Subcutaneous adipose tissue (tissue), 4 donors: Measurements from ENCODE around the gene SLC12A6. TPM values are rescaled to one million over a fixed set of nuclear protein-coding genes. Genes with fewer than 3 reads are reported as not detected.

Experiments used
- total RNA-seq, 4 donors: library from RNA; depleted of rRNA; stranded (reverse); fragments of >200 nt; gene quantifications; one replicate each; pipeline ENCODE4 v1.1.0, GENCODE V29; 2016
- TF ChIP-seq, protein P1 (sequence below): fragments of 450-650 bp; IDR thresholded peaks from one replicate; pipeline ENCODE4 v1.5.1; 2016; ENCODE audit warnings: low read depth, mild to moderate bottlenecking, control low read depth, antibody characterized with exemption, moderate library complexity

SLC12A6 gene
- total RNA-seq, 4 donors from 2014 or later, result 22.0 to 58.0 (median 27.1) TPM

DNA sequence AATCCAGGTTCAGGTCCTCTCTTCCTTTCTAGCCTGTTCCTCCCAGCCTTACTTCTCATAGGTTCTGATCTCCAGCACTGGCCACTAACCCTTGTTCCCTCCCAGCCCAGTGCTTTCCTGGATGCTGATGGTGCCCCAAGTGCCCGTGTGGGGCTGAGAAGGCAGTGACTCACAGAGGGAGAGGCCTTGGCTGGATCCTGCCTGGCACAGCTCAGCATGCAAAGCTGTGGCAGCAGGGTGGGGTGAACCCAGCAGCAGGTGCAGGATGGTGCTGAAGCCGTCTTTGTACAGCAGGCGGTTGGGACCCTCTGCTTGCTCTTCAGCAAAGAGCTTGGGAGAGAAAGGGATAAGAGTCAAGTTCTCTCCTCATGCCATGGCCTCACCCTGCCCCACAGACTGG, 21.8 kb upstream of the SLC12A6 start:
- TF ChIP-seq, protein P1, sequence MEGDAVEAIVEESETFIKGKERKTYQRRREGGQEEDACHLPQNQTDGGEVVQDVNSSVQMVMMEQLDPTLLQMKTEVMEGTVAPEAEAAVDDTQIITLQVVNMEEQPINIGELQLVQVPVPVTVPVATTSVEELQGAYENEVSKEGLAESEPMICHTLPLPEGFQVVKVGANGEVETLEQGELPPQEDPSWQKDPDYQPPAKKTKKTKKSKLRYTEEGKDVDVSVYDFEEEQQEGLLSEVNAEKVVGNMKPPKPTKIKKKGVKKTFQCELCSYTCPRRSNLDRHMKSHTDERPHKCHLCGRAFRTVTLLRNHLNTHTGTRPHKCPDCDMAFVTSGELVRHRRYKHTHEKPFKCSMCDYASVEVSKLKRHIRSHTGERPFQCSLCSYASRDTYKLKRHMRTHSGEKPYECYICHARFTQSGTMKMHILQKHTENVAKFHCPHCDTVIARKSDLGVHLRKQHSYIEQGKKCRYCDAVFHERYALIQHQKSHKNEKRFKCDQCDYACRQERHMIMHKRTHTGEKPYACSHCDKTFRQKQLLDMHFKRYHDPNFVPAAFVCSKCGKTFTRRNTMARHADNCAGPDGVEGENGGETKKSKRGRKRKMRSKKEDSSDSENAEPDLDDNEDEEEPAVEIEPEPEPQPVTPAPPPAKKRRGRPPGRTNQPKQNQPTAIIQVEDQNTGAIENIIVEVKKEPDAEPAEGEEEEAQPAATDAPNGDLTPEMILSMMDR, result no peak

DNA sequence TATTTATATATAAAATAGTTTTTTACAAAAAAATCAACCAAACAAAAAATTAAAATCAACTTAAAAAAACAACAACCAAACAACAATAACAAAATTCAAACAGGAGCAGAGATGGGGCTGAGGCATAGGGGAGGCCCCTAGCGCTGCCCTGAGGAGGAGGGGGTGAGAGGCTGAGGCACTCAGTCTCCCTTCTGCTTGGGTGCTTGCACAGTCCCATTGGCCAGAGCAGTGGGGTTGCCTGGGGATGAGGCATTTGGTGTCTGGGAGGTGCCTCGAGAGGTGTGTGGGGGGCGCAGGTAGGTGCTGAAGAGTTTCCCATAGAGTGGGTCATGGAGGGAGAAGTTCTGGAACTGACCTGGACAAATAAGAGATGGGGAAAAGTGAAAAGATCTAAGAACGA, 21.4 kb upstream of the SLC12A6 start:
- TF ChIP-seq, protein P1, result no peak

DNA sequence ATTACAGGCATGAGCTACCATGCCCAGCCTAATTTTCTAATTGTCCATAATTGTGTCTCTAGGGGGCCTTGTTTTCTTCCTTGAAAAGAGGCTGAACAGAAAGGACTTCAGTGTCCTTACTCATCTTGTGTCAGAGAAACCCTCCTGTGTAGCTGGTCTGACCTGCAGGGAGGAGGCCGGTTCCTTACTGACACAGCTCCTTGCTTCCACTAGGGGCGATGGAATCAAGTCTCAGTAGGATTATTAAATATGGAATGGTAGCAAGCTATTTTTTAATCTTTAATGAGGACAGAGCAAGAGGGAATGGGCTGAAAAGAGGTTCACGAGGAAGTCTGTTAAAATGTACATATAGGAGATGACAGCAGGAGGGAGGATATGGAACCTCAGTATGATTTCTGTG, 20.8 kb upstream of the SLC12A6 start:
- TF ChIP-seq, protein P1, result no peak

- TF ChIP-seq, protein P1, result no peak
Observed at GRCh38 chr15:34357653-34358052, 20.1 kb upstream of the SLC12A6 start.

- TF ChIP-seq, protein P1, result no peak
Observed at GRCh38 chr15:34355241-34355640, 17.7 kb upstream of the SLC12A6 start.

GRCh38 chr15:34354286-34354685, 16.7 kb upstream of the SLC12A6 start:
- TF ChIP-seq, protein P1, result no peak

DNA sequence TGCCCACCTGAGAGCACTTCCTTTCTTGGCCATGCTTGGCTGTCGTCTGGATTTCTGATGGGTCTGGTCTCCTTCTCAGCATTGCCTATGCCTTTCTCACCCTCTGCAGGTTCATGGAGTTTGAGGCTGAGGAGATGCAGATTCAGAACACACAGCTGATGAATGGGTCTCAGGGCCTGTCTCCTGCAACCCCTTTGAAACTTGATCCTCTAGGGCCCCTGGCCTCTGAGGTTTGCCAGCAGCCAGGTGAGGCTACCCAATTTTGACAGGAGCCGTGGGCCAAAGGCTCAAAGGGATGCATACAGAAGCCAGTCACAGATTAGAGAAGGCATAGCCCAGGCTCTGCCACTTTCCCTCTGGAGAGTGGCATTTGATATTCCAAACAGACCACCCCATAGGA, 16.0 kb upstream of the SLC12A6 start:
- TF ChIP-seq, protein P1, result no peak
